Measurements from ENCODE around the gene GTPBP4.
"Not testable (repeated sequence)": the region's sequence is repeated elsewhere in the genome, so short reads cannot be mapped to it uniquely, and the experiment has no call there.

Gene GTPBP4

DNA sequence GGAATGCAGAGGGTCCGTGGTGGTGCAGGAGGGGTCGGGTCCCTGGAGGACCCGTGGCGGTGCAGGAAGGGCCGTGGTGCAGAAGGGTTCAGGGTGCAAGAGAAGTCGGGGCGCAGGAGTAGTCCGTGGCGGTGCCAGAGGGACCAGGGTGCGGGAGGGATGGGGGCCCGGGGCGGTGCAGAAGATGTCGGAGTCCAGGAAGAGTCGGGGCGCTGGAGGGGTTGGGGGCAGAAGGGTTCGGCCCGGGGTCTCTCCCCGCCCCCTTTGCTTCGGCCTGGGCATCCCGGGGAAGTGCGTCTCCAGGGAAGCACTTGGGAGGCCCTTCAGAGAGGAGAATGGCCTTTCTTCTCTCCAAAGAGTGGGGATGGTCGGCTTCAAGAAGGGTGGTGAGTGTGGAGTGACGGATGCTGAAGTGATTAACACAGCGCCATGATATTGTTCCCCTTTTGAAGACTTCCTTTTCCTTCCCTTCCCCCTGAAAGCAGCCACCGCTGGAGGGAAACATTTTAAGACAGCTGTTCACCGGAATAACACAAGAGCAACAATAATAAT lies 68.9 kb downstream of the GTPBP4 start:
- DNase-seq (ENCODE audit: low read depth): no peak

DNA sequence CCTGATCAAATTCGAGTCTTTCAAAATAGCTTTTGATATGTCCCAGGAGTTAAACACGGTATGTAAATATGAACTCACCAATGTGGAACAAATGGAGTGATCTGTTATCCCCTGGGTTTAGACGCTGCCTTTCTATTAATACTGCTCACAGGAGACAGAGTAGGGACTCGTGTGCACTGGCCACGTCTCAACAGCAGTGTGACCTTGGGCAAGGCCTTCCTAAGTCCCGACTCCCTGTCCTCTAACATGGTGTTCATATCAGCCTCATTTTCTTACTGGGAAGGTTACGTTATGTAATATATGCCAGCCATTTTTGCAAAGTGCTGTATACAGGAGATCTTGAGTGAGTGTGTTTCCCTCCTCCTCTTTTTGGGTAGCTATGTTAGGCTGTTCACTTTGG lies 69.8 kb downstream of the GTPBP4 start:
- DNase-seq (ENCODE audit: low read depth): no peak

DNA sequence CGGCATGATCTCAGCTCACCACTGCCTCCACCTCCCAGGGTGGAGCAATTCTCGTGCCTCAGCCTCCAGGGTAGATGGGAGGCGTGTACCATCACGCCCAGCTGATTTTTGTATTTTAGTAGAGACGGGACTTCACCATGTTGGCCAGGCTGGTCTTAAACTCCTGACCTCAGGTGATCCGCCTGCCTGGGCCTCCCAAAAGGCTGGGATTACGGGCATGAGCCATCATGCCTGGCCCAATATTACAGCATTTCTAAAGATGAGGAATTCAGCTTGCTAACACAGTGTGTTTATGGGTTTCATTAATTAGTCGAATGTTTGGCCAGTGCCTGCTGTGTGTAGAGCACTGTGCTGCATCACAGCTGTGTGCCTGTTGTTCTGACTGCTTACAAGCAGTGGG lies 71.7 kb downstream of the GTPBP4 start:
- DNase-seq (ENCODE audit: low read depth): no peak

DNA sequence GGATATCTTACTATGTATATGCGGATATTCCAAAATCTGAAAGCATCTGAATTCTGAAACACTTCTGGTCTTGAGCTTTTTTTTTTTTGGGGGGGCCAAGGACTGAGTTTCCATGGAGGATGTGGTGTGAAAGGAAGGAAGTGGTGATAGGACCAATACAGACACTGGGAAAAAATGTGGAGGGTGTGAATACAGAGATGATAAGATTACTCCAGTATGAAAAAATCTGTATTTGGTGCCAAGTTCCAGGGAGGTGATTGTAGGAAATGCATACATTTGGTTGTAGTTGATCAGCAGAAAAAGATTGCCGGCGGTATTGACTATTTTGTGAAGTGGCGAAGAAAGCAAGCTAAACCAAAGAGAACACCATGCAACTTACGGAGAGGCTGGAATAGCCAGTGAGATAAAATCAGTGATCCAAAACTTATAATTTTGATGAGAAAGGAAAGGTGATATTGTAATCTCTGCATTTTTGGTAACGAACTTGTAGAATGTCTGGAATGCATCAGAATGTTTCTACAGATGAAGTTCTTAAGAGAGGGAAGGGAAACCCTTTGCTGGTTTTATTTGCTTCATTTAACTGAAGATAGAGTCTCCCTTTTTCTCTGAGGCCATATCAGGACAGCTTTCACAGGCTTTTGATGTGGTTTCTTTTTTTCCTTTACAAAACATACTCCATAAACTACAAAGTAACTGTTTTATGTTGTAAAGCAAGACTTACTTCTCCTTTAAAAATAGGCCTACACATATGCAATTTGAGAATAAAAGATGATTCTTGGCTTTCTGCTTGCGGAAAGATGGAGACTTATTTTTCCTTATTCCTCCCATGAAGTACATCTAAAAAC lies 73.9 kb downstream of the GTPBP4 start:
- DNase-seq (ENCODE audit: low read depth): no peak

DNA sequence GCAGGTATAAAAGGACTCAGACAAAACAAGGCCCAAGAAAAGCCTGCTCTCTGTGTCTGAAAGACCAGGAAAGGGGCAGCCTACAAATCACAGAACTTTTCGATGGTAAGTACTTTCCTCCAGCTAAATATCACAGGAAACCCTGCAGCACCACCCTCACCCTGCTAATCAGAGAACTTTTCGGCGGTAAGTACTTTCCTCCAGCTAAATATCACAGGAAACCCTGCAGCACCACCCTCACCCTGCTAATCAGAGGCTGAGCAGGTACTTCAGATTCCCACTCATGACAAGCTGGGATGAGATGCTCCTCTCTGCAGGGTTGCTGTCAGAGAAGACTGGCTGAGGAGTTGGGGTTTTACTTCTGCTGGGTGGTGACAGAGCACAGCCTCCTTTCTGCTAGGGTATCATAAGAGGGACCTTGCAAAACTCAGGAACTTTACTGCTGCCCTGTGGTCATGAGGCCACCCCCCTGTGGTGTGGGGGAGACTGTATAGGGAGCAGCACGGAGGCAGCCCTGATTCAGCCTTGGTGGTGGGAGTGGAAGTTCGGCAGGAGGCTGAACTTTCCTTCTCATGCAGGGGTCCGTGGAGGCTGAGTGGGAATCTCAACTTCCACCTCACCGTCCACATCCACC lies 75.1 kb downstream of the GTPBP4 start:
- no peak for DNase-seq (ENCODE audit: low read depth)

DNA sequence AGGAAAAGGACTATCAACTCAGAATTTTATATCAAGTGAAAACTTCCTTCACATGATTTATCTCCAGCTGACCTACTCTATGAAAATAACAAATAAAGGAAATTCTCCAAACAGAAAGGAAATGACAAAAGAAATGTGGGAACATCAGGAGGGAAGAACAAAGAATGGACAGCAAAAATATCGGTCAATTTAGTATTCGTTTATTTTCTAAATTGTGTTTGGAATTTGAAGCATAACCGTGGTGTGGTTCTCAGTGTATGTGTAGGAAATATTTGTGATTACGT lies 76.7 kb downstream of the GTPBP4 start:
- no peak for DNase-seq (ENCODE audit: low read depth)

DNA sequence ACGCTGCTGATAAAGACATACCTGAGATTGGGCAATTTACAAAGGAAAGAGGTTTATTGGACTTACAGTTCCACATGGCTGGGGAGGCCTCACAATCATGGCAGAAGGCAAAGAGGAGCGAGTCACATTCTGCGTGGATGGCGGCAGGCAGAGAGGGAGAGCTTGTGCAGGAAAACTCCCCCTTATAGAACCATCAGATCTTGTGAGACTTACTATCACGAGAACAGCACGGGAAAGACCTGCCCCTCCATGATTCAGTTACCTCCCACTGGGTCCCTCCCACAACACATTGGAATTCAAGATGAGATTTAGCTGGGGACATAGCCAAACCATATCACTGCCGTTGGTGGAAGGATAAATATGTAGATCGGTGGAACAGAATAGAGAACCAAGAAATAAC lies 78.5 kb downstream of the GTPBP4 start:
- not testable (repeated sequence) for DNase-seq (ENCODE audit: low read depth)

DNA sequence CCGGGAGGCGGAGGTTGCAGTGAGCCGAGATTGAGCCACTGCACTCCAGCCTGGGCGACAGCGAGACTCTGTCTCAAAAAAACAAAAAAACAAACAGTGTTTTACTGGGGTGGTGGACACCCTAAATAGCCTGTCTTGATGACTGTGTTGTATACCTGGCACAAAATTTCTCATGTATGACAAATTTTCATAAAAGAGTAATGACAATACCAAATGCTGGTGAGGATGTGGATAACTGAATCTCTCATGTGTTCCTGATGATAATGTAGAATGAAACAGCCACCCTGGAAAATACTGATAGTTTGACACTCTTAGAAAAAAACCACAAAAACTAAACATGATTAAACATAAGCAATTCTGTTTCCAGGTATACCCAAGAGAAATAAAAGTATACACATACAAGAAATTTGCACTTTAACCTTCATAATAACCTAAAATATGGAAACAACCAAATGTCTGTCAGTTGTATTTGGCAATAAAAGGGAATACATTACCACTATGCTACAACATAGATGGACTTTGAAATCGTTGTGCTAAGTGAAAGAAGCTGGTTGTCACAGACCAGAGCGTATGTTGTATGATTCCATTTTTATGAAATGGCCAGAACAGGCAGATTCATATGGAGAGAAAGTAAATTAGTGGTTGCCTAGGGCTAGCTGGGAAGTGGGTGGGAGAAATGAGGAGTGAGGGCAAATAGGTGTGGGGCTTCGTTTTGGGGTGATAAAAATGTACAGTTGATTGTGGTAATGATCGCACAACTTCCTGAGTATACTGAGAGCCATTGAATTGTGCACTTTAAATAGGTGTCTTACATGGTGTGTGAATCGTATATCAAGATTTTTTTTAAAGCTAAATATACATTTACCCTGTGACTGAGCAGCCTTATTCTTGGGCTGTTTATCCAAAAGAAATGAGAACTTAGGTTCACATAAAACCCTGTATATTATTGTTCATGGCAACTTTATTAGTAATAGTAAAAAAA lies 80.4 kb downstream of the GTPBP4 start:
- no peak for DNase-seq (ENCODE audit: low read depth)
